ENCODE measurements around the gene CREBBP. TPM values are rescaled to one million over a fixed set of nuclear protein-coding genes. Genes with fewer than 3 reads are reported as not detected.

CREBBP gene
- total and polyA plus RNA-seq, 5 experiments from 2014 or later = 2.9 to 167 (median 12.0) TPM

- POLR2A ChIA-PET = interaction anchor here (0.5 kb wide), 1 partner anchor 49 kb away, joined by 3 read pairs; no protein-coding TSS in a partner anchor
- no peak overlapping the region for H3K4me3 Mint-ChIP-seq
- H3K4me1 Mint-ChIP-seq = no peaks in the 10 kb centered on the region
- H3K9me3 Mint-ChIP-seq = peaks cover 0 to 2% (median 0%) of the 10 kb centered on the region in 9 donors
- no peak for ATAC-seq
- no peak overlapping the region for H3K27ac Mint-ChIP-seq
- peaks cover 0 to 80% (median 16%) of the 10 kb centered on the region in 3 donors for H3K36me3 Mint-ChIP-seq
- no peaks in the 10 kb centered on the region for H3K27me3 Mint-ChIP-seq
- DNase-seq = no peak
Observed at GRCh38 chr16:3677994-3678393, 202.5 kb downstream of the CREBBP start.

DNA sequence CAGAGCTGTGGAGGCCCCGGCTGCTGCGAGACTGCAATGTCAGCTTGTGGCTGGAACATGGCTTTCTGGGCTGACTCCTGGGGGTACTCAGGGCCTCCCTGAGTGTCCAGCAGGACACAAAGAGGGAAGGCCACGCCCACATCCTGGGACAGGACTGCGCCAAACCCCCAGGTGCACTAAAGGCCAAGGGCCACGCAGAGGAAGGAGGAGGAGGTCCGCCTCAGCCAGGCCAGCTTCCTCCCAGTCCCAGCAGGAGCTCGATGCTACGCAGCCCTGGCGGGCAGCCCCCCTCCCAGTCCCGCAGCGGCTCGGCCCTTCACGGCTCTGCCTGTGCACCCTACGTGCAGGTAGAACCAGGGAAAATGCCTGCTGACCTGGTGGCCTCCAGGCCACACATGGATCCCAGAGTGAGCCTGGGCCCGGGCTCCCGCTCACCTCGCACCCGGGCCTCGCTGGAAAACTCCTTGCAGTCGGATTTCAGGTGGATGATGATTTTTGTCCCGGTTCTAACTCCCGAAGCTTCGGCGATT is 204.8 kb downstream of the CREBBP start:
- POLR2A ChIA-PET = no interaction called here
- ATAC-seq (no peak), DNase-seq (no peak)
- Mint-ChIP-seq H3K4me1 (peaks cover 0 to 10% (median 3%) of the 10 kb centered on the region in 4 donors), H3K36me3 (peaks cover 0 to 64% (median 10%) of the 10 kb centered on the region in 3 donors), H3K9me3 (no peaks in the 10 kb centered on the region), H3K27me3 (no peaks in the 10 kb centered on the region), H3K27ac (peak overlapping the region in 1 of 10 donors; percentile 62), H3K4me3 (no peak overlapping the region)

Other genes with a start within 250 kb of the CREBBP start
- 10 to 100 TPM; 53.5 to 56.7 TPM for gene DNASE1, start 226.0 kb downstream of the CREBBP start, total RNA-seq
- 10 to 100 TPM in 1 of 3 donors, 1 to 10 TPM in 2; 1.5 to 15.4 (median 2.8) TPM for gene DNASE1, start 226.0 kb downstream of the CREBBP start, polyA plus RNA-seq
- 100 to 1,000 TPM; 155 to 158 TPM for gene TRAP1, start 163.2 kb downstream of the CREBBP start, total RNA-seq
- gene TRAP1, start 163.2 kb downstream of the CREBBP start, polyA plus RNA-seq = 10 to 100 TPM; 57.1 to 79.1 (median 58.6) TPM
- gene ADCY9, start 235.7 kb upstream of the CREBBP start, total RNA-seq = 1 to 10 TPM; 6.2 to 6.5 TPM
- under 1 TPM; 0.20 to 0.75 (median 0.71) TPM for gene ADCY9, start 235.7 kb upstream of the CREBBP start, polyA plus RNA-seq